ENCODE measurements around the gene JOSD1. TPM values are rescaled to one million over a fixed set of nuclear protein-coding genes. Genes with fewer than 3 reads are reported as not detected.
A peak's percentile ranks its signal among the peaks of the same experiment; 100 is the strongest.

The JOSD1 gene
- total and polyA plus RNA-seq, 9 of the 15 experiments (the other 6 are each of a cell fraction or from before 2014, with no cell fraction given), result 8.9 to 39.1 (median 30.4) TPM

- no peak for TF ChIP-seq ZBTB9 (CRISPR knock-in tag; IDR thresholded peaks at IDR 0.05)
- TF ChIP-seq KDM5B (IDR thresholded peaks at IDR 0.05; ENCODE audit: insufficient replicate concordance, low read depth, low read length), result peak; percentile 64
- TF ChIP-seq ZNF24 (IDR thresholded peaks at IDR 0.05), result no peak
- 0 out of 2 replicates have a peak, but pooled peaks have one; percentile 21 for TF ChIP-seq ZNF311 (CRISPR knock-in tag; IDR thresholded peaks at IDR 0.05)
- no peak for TF ChIP-seq DACH1 (IDR thresholded peaks at IDR 0.05; ENCODE audit: partially characterized antibody)
- no peak for TF ChIP-seq TSC22D4 (tag; IDR thresholded peaks at IDR 0.05)
- TF ChIP-seq POLR3G (IDR thresholded peaks at IDR 0.05; ENCODE audit: extremely low read depth, insufficient read length, insufficient replicate concordance), result no peak
- no peak for TF ChIP-seq CHD2 (IDR thresholded peaks at IDR 0.05; ENCODE audit: low read depth, low read length)
- no peak; the same call in 1 of the 2 replicates for TF ChIP-seq ZNF644 (tag; IDR thresholded peaks at IDR 0.05; ENCODE audit: low read depth)
- TF ChIP-seq NONO (IDR thresholded peaks at IDR 0.05; ENCODE audit: low read depth in 2 of 2, low read length in 1 of 2), result peak; percentile 44 to 64; a peak in 2 of 4 replicates
- no peak for TF ChIP-seq FOXA3 (CRISPR knock-in tag; conservative IDR thresholded peaks at IDR 0.05 in 1 of 2, IDR thresholded peaks at IDR 0.05 in 1 of 2)
- TF ChIP-seq ZNF717 (CRISPR knock-in tag; IDR thresholded peaks at IDR 0.05), result no peak
- TF ChIP-seq SMARCE1 (IDR thresholded peaks at IDR 0.05), result 0 out of 2 replicates have a peak, but pooled peaks have one; percentile 23
- TF ChIP-seq ZNF407 (IDR thresholded peaks at IDR 0.05; ENCODE audit: low read depth), result no peak
- TF ChIP-seq RBM25 (IDR thresholded peaks at IDR 0.05; ENCODE audit: low read depth, low read length, severe bottlenecking), result no peak
- TF ChIP-seq ZNF584 (CRISPR knock-in tag; IDR thresholded peaks at IDR 0.05; ENCODE audit: low read depth), result 0 out of 2 replicates have a peak, but pooled peaks have one; percentile 56
- TF ChIP-seq PHB (CRISPR knock-in tag; IDR thresholded peaks at IDR 0.05), result no peak
- TF ChIP-seq GABPB2 (CRISPR knock-in tag; conservative IDR thresholded peaks at IDR 0.05), result no peak
- no peak for TF ChIP-seq ZNF3 (CRISPR knock-in tag; IDR thresholded peaks at IDR 0.05)
- no peak for TF ChIP-seq RUNX1 (IDR thresholded peaks at IDR 0.05; ENCODE audit: low read depth)
These were observed at the start of gene JOSD1 (continued) for GRCh38 chr22:38700789-38701628.

Data from K562 (cell line).